HG03565 (cell line): Measurements from ENCODE around the gene OBSCN.
"Not testable (repeated sequence)": the region's sequence is repeated elsewhere in the genome, so short reads cannot be mapped to it uniquely, and the experiment has no call there.

ENCODE experiments used
- ATAC-seq: cut with Tn5 transposase; IDR thresholded peaks from one replicate; pipeline ENCODE4 v1.9.1; 2021; ENCODE audit warnings: mild to moderate bottlenecking, moderate library complexity; ENCODE audit not compliant: unreplicated experiment

Gene OBSCN

DNA sequence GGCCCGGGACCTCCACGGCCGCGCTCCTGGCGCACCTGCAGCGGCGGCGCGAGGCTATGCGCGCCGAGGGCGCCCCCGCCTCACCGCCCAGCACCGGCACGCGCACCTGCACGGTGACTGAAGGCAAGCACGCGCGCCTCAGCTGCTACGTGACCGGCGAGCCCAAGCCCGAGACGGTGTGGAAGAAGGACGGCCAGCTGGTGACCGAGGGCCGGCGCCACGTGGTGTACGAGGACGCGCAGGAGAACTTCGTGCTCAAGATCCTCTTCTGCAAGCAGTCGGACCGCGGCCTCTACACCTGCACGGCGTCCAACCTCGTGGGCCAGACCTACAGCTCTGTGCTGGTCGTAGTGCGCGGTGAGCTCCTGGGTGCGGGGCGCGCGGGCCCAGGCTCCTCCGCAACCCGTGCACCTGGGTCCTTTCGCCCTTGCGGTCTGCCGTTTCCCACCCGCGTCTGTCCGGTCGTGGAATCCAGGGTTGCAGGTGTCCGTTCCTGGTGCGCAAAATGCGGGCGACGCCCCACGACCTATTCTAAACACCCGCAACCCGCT, 4.6 kb downstream of the OBSCN start:
- ATAC-seq: no peak

DNA sequence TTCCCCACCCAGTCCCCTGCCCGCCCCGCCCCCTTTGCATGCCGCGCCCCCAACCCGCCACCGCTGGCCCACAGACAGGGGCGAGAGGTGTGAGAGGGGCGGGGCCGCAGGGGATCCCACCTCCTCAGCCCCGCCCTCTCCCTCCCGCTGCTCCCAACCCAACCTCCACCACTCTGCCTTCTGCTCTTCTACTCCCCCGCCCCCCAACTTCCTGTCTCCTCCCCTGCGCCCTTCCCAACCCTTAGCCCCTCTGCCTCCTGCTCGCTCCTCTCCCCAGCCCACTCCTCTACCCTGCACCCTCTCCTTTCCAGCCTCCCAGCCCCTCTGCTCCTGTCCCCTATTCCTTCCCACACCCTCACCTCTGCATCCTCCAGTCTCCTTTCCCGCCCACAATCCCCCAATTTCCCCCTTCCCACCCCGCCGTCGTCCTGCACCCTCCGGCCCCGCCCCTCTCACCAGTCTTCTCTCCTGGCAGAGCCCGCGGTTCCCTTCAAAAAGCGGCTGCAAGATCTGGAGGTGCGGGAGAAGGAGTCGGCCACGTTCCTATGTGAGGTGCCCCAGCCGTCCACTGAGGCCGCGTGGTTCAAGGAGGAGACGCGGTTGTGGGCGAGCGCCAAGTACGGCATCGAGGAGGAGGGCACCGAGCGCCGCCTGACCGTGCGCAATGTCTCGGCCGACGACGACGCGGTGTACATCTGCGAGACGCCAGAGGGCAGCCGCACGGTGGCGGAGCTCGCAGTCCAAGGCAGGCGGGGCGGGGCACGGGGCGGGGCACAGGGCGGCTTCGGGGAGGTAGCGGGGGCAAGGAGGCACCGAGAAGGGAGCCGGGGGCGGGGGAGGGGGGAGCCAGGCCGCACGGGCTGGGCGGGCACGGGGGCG, 5.4 kb downstream of the OBSCN start:
- ATAC-seq: peak; percentile 79

GRCh38 chr1:228213917-228214808, 6.3 kb downstream of the OBSCN start:
- ATAC-seq: no peak

GRCh38 chr1:228214921-228215662, 7.2 kb downstream of the OBSCN start:
- no peak for ATAC-seq

DNA sequence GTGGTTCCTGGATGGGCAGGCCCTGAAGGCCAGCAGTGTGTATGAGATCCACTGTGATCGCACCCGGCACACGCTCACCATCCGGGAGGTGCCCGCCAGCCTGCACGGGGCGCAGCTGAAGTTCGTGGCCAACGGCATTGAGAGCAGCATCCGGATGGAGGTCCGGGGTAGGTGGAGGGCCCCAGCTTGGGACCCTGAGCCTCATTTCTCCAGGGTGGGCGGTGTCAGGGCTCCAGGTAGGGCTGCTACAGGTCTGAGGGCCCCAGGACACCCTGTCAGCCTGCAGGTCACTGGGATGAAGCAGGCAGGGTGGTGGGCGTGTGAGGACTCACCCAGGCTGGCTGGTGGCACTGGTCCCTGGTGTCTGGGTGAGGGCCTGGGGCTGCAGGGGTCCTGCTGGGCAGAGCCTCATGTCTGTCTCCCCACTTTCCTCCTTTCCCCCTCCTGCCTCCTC, 7.8 kb downstream of the OBSCN start:
- no peak for ATAC-seq

DNA sequence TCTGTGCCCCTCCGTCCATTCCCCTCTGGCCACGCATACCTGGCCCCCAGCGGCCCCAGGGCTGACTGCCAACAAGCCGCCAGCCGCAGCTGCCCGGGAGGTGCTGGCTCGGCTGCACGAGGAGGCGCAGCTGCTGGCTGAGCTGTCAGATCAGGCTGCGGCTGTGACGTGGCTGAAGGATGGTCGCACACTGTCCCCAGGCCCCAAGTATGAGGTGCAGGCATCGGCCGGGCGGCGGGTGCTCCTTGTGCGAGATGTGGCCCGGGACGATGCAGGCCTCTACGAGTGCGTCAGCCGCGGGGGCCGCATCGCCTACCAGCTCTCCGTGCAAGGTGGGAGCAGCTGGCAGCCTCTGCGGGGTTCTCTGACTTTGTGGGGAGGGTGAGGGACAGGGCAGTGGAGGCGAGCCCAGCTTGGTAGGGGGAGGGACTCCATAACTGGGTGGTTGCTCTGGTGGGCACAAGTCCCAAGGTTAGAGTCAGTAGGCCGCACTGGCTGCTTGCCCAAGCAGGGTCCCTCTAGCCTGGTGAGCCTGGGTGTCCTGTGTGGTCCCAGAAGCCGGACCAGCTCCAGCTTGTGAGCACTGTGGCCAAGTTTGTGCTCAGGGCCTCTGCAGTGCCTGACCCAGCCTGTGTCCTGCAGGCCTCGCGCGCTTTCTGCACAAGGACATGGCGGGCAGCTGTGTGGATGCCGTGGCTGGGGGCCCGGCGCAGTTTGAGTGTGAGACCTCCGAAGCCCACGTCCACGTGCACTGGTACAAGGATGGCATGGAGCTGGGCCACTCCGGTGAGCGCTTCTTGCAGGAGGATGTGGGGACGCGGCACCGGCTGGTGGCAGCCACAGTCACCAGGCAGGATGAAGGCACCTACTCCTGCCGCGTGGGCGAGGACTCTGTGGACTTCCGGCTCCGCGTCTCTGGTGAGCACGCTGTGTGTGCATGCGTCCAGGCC, 8.8 kb downstream of the OBSCN start:
- no peak for ATAC-seq

- ATAC-seq: no peak
Observed at GRCh38 chr1:228217551-228218344, 9.9 kb downstream of the OBSCN start.

DNA sequence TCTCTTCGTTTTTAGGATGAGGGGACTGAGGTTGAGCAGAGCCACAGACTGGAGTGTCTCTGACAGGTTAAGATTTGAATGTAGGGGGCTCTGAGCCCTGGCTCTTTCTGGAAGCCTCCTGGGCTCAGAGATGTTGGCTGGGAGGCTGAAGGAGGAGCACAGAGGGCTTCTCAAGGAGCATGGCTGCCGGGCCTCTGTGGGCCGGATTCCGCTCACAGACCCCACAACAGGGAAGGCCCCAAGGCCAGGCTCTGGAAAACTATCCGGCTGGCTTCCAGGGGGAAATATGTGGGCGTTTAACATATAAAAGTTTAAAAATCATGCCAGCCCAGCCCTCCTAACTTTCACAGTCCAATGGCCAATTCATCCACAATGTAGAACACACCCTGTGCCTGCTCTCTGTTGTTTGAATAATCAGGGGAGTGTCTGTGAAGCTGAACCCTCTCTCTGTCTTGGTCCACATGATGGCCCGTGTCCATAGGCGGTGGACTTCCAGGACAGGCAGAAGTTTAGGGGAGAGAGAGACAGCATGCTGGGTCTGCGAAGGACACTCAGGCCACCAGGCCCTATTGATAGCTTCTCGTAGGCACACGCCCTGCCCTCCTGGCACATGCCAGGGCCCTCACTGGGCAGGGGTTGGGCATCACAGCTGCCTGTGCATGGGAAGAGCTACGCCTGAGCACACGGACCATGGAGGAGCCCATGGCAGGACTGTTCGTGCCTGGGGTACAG, 10.8 kb downstream of the OBSCN start:
- no peak for ATAC-seq

GRCh38 chr1:228219245-228219961, 11.6 kb downstream of the OBSCN start:
- no peak for ATAC-seq

GRCh38 chr1:228219962-228220780, 12.3 kb downstream of the OBSCN start:
- no peak for ATAC-seq

DNA sequence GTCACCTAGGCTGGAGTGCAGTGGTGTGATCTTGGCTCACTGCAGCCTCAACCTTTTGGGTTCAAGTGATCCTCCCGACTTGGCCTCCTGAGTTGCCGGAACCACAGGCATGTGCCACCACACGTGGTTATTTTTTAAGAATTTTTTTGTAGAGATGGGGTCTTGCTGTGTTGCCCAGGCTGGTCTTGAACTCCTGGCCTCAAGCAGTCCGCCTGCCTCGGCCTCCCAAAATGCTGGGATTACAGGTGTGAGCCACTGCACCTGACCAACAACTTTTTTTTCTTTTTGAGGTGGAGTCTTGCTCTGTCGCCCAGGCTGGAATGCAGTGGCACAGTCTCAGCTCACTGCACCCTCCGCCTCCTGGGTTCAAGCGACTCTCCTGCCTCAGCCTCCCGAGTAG, 13.3 kb downstream of the OBSCN start:
- ATAC-seq: not testable (repeated sequence)

GRCh38 chr1:228222548-228222947, 14.7 kb downstream of the OBSCN start:
- ATAC-seq: no peak

DNA sequence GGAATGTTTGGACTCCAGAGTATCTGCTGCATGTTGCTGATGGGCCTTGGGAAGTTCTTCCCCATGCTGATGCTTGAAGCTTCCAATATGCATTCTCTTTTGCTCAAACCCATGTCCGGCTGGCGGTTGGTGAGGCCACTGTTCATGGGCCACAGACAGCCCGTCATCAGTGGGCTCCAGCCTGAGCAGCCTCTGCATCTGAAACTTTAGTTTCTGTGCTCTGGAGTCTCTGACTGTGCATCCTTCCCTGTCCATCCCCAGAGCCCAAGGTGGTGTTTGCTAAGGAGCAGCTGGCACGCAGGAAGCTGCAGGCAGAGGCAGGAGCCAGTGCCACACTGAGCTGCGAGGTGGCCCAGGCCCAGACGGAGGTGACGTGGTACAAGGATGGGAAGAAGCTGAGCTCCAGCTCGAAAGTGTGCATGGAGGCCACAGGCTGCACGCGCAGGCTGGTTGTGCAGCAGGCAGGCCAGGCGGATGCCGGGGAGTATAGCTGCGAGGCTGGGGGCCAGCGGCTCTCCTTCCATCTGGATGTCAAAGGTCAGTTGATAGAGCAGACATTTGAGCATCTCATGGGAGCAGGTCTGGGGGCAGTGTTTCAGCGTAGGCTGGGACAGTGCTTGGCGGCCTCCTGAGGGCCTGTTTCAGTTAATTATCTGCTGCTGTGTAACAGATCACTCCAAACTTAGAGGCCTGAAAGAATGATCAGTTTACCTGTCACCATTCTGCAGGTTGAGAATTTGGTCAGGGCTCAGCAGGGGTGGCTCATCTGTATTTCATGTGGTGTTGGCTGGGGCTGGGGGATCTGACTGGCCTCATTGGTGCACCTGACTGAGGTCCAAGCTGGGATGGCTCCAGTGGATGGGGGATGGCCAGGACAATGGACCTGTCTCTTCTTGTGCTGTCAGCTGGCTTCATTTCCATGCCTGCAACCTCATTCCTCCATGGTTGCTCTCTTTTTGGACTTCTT, 16.6 kb downstream of the OBSCN start:
- no peak for ATAC-seq

GRCh38 chr1:228225165-228225710, 17.4 kb downstream of the OBSCN start:
- no peak for ATAC-seq

GRCh38 chr1:228225740-228226139, 17.9 kb downstream of the OBSCN start:
- ATAC-seq: no peak
